H1 (cell line): Measurements from ENCODE around the gene SLC44A5.

ENCODE experiments used
- CTCF ChIP-seq, 3 experiments: IDR thresholded peaks; 1 replicate in 2 of 3; 2 replicates in 1 of 3; pipeline versions ENCODE4 v1.5.1 to v1.6.1; 2011; ENCODE audit warnings: low read length in 3 of 3, mild to moderate bottlenecking in 3 of 3, inconsistent platforms in 2 of 3, low read depth in 1 of 3, moderate library complexity in 1 of 3; ENCODE audit not compliant: insufficient read depth in 1 of 3; ENCODE audit errors: control extremely low read depth in 1 of 3
- POLR2AphosphoS5 ChIP-seq: IDR thresholded peaks from 2 replicates; pipeline ENCODE4 v1.6.1; 2011; ENCODE audit warnings: low read depth, low read length
- SUZ12 ChIP-seq: fragments of 200-600 bp; sonication (generic); IDR thresholded peaks from 2 replicates; pipeline ENCODE4 v1.6.1; 2012; ENCODE audit warnings: mild to moderate bottlenecking, inconsistent platforms, low read length, moderate library complexity, mixed read lengths
- TAF7 ChIP-seq: optimal IDR thresholded peaks from 2 replicates; pipeline ENCODE3; 2011; ENCODE audit warnings: low read depth, mild to moderate bottlenecking, inconsistent platforms, low read length, moderate library complexity, borderline replicate concordance

GRCh38 chr1:75198163-75198562 is 412.8 kb downstream of the SLC44A5 start:
- no peak for TF ChIP-seq TAF7
- TF ChIP-seq SUZ12, result no peak
- TF ChIP-seq POLR2AphosphoS5, result no peak
- no peak for TF ChIP-seq CTCF (IDR thresholded peaks at IDR 0.05; ENCODE audit: control extremely low read depth in 1 of 3, insufficient read depth in 1 of 3, low read depth in 1 of 3, low read length in 3 of 3)
